Kidney tubule cell (primary cell): ENCODE measurements around the gene PLEKHM1.
"Not testable (repeated sequence)": the region's sequence is repeated elsewhere in the genome, so short reads cannot be mapped to it uniquely, and the experiment has no call there.

Experiments
- DNase-seq: peaks from one replicate; pipeline ENCODE4 v3.0.0-alpha.2; 2018; ENCODE audit warnings: low spot score

Gene PLEKHM1

DNA sequence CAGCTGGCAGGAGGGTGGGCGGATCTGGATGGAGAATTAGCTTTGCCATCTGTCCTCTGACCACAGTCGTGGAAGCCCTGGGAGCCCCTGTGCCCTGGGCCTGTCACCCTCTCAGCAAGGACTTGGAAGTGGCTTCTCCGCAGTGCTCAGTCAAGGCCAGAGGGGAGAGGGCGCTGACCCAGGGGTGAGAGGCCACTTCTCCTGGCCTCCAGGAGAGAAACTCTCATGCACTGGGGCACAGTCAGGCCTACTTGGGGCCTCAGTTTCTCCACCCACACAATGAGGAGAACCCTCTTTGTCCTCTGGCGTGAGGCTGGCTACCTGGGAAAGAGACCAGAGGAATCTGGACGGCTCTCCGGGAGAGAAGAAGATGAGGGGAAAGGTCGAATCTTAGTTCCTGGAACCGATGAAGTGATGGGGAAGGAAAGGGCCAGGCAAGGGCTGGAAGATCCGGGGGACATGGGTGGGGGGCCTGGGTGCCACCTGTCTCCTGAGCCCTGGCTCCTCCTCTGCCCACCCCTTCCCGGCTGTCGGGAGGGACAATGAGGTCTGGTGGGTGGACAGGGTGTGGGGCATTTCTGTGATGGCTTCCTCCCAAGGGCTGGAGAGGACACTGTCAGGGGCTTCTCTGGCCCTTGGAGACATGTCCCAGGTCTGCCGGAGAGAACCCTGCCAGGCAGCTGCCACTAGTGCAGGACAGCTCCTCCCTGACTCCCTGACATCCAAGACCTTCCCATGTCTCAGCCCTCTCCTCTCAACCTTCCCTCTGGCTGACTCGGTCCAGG lies 48.8 kb downstream of the PLEKHM1 start:
- DNase-seq, result no peak

DNA sequence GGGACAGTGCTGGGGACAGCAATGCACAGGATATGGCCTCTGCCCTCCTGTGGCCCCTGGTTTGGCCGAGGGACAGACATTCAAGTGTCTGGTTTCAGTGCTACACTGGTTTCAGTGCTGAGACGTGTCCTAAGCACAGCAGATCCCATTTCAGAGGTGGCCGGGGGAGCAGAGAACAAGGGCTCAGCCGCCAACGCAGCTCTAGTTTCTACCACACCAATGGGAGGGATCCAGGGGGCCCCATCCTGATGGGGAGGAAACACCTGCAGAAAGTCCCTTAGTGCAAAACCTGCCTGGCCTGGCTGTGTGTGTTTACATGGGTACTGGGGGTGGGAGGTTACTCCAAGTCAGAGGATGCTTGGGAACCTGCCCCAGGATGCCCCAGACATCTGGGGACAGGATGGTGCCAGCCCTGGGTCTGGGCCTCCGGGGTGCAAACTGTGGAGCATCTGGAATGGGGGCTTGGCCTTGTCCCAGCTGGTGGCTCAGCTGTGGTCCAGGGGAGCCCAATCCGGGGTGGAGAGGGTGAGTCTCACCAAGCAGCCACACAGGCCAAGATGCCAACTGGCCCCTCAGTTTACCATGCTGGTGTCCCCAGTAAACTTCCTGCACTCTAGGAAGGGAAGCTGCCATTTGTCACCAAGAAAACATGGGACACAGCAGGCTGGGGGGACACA lies 49.5 kb downstream of the PLEKHM1 start:
- not testable (repeated sequence) for DNase-seq

DNA sequence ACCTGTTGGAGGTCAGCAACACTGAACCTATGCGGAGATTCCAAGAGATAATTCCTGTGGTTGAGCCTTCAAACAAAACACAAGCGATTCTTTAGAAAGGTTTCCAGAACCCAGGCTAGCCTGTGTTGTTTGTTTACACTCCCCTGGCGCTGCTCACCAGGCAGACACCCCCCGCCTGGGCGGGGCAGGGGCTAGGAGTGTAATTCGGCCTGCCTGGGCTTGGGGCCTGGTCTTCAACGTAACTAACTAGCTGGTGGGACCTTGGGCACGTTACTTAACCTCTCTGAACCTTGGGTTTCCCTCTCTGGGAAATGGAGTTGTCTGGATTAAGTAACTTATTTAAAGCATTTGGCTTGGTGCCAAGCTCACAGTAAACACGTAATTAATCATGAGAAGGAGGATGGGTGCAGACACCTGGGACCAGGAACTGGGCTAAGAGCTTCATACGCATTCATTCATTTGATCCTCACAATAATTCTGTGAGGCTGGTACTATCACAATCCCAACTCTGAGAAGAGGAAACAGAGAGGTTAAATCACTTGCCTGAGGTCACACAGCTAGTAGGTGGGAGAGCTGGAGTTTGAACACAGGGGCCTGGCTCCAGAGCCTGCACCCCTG lies 50.3 kb downstream of the PLEKHM1 start:
- peak; percentile 72 for DNase-seq

DNA sequence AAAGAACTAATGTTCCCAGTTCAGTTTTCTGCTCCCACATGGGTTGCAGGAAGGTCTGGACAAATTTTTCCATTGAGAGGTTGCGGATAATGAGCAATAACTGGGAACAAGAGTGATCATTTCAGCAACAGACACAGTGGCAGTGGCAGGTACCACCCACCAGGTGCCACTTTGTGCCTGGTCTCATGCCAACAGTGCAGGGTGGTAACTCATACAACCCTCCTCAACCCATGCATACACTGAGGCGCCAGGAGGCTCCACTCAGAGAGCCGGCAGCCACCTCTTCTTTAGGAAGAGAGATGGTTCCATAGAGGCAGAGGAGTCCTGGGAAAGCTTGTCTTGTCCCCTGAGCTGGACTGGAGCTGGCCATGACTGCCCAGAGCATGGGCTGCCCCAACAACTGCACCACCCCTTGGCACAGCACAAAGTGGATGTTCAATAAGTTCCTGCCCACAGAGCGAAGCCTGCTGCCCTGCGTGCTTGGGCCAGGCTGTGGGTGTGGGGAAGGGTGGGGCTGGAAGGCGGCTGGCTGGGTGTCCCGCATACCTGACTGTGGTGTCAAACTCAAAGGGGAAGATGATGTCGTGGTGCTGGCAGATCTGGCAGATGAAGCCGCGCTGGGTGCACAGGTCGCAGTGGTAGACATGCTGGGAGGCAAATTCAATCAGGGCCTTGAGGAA lies 51.5 kb downstream of the PLEKHM1 start:
- peak; percentile 63 for DNase-seq

GRCh38 chr17:45437465-45438283 lies 52.8 kb downstream of the PLEKHM1 start:
- DNase-seq, result no peak

- DNase-seq, result no peak
Observed at GRCh38 chr17:45436625-45437464, 53.7 kb downstream of the PLEKHM1 start.

- DNase-seq, result no peak
Observed at GRCh38 chr17:45436161-45436560, 54.4 kb downstream of the PLEKHM1 start.

GRCh38 chr17:45435481-45435880 lies 55.0 kb downstream of the PLEKHM1 start:
- no peak for DNase-seq

GRCh38 chr17:45433159-45433535 lies 57.4 kb downstream of the PLEKHM1 start:
- DNase-seq, result no peak

GRCh38 chr17:45432405-45433158 lies 57.9 kb downstream of the PLEKHM1 start, which contains the start of gene ARHGAP27:
Gene ARHGAP27, minus strand, starts transcription at chr17:45432870. Its CDS starts 2,591 bp downstream, at chr17:45430279.
- DNase-seq, result peak; percentile 68

GRCh38 chr17:45431531-45432404 lies 58.8 kb downstream of the PLEKHM1 start:
- DNase-seq, result peak; percentile 90

- DNase-seq, result peak; percentile 46
Observed at GRCh38 chr17:45430738-45431530, 59.6 kb downstream of the PLEKHM1 start.

GRCh38 chr17:45430006-45430737 lies 60.3 kb downstream of the PLEKHM1 start:
- DNase-seq, result no peak

- DNase-seq, result peak; percentile 43
Observed at GRCh38 chr17:45429339-45430005, 61.0 kb downstream of the PLEKHM1 start.

DNA sequence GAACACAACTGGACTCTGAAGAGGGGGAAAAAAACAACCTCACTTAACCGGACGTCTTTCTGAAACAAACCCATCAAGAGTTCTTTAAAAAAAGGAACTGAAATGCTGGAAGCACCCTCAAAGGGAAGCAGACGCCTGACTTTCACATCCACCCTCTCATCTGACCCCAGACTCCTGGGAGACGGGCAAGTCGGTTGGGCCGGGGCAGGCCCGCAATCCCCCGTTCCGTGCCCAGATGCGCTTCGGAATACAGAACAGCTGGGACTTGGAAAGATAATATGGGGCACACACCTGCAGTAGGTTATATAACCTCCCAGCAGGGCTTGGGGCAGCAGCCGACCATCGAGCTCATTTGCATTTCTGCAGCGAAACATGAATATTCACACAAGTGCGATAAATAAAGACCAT lies 61.6 kb downstream of the PLEKHM1 start:
- DNase-seq, result no peak

DNA sequence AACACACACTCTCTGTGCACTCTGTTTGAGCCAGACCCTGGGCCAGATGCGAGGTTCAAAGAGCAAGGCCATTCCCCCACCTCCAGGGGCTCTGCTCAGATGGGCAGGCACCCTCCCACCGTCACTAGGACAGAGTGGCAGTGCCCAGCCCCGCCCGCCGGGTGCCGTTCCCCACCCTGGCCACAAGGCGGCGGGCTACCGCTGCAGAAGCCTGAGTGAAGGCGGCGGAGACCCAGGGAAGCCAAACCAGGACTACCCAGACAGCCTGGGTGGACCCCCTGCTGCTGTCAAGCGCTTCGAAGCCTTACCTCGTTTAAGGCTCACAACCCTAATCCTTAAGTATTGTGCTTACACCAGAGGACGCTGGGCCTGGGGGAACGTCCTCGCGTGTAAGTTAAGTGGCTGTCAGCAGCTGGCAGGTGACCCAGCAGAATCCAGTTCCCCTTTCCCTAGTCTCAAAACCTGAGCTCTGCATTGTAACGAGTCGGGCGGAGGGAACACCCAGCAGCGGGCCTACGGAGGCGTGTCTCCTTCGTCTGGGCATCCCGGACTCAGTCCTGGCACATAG lies 62.4 kb downstream of the PLEKHM1 start:
- DNase-seq, result peak; percentile 78
